SK-N-SH (cell line): Measurements from ENCODE around the gene TRIM15.

ENCODE experiments used
- EZH2phosphoT487 ChIP-seq: fragments of 200-600 bp; sonication (generic); IDR thresholded peaks from 2 replicates; pipeline ENCODE4 v1.6.1; 2017; ENCODE audit warnings: low read depth, mixed run types, mild to moderate bottlenecking, antibody characterized with exemption, moderate library complexity, borderline replicate concordance
- FOXM1 ChIP-seq: IDR thresholded peaks from 2 replicates; pipeline ENCODE4 v1.4.0; 2012; ENCODE audit warnings: low read depth, mild to moderate bottlenecking
- GATA2 ChIP-seq: sonication (generic); formaldehyde crosslinking; IDR thresholded peaks from 2 replicates; pipeline ENCODE4 v1.5.0; 2020; ENCODE audit warnings: mild to moderate bottlenecking, missing genetic modification reagents
- JUND ChIP-seq: IDR thresholded peaks from 2 replicates; pipeline ENCODE4 v1.4.0; 2012
- POLR2AphosphoS5 ChIP-seq: IDR thresholded peaks from 2 replicates; pipeline ENCODE4 v1.6.1; 2012; ENCODE audit warnings: low read depth, low read length
- REST ChIP-seq: IDR thresholded peaks from 2 replicates; pipeline ENCODE4 v1.6.1; 2012; ENCODE audit warnings: mild to moderate bottlenecking, low read depth, low read length, moderate library complexity
- SIN3A ChIP-seq: IDR thresholded peaks from 2 replicates; pipeline ENCODE4 v1.6.1; 2012; ENCODE audit warnings: low read depth, mild to moderate bottlenecking, low read length, moderate library complexity, borderline replicate concordance
- SMC3 ChIP-seq: IDR thresholded peaks from 2 replicates; pipeline ENCODE4 v1.6.1; 2012; ENCODE audit warnings: low read depth, low read length, improper control_type of control experiment
- TF ChIP-seq, protein P1 (sequence below): fragments of 200-600 bp; sonication (generic); IDR thresholded peaks from 2 replicates; pipeline ENCODE4 v1.6.1; 2017; ENCODE audit warnings: antibody characterized with exemption, mild to moderate bottlenecking, moderate library complexity

DNA sequence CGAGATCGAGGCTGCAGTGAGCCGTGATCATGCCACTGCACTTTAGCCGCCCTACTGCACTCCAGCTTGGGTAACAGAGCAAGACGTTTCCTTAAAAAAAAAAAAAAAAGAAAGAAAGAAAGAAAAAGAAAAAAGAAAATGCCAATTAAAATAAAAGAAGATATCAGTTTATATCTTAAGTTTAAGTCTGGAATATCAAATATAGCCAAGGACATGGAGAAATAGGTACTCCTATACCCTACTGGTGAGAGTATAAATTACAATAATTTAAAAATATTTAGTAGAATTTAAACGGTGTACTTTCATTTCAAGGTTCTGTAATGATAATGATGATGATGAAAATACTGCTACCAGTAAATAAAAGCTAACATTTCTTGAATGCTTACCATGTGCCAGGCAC lies 46.6 kb upstream of the TRIM15 start:
- TF ChIP-seq, protein P1, sequence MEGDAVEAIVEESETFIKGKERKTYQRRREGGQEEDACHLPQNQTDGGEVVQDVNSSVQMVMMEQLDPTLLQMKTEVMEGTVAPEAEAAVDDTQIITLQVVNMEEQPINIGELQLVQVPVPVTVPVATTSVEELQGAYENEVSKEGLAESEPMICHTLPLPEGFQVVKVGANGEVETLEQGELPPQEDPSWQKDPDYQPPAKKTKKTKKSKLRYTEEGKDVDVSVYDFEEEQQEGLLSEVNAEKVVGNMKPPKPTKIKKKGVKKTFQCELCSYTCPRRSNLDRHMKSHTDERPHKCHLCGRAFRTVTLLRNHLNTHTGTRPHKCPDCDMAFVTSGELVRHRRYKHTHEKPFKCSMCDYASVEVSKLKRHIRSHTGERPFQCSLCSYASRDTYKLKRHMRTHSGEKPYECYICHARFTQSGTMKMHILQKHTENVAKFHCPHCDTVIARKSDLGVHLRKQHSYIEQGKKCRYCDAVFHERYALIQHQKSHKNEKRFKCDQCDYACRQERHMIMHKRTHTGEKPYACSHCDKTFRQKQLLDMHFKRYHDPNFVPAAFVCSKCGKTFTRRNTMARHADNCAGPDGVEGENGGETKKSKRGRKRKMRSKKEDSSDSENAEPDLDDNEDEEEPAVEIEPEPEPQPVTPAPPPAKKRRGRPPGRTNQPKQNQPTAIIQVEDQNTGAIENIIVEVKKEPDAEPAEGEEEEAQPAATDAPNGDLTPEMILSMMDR = peak; percentile 35; the same call in 1 of the 2 replicates
- TF ChIP-seq GATA2 (no peak), POLR2AphosphoS5 (no peak), SMC3 (no peak), FOXM1 (no peak), EZH2phosphoT487 (no peak), REST (no peak), JUND (no peak), SIN3A (no peak)
